SKM-1 (cell line): Measurements from ENCODE around the gene MAP3K1.

Experiments
- DNase-seq: peaks from one replicate; lab custom pipeline; 2025; ENCODE audit not compliant: unreplicated experiment; lab: John Stamatoyannopoulos, UW

MAP3K1 gene

DNA sequence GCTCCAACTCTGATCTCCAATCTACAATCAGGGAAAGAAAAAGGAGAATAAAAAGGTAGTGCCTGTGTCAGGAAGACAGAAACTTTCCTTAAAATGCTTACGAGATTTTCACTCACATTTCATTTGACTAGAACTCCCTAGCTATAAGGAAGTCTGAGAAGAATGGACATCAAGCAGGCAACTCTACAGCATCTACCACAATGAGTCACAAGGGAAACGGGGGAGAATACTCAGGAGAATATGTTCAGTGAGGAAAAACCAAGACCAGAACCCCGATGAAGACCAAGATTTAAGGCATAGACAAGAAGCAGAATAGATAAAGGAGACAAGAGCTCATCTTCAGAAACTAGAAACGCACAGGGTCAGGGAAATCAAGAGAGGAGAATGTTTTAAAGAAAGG lies 85.0 kb downstream of the MAP3K1 start:
- DNase-seq, result no peak

DNA sequence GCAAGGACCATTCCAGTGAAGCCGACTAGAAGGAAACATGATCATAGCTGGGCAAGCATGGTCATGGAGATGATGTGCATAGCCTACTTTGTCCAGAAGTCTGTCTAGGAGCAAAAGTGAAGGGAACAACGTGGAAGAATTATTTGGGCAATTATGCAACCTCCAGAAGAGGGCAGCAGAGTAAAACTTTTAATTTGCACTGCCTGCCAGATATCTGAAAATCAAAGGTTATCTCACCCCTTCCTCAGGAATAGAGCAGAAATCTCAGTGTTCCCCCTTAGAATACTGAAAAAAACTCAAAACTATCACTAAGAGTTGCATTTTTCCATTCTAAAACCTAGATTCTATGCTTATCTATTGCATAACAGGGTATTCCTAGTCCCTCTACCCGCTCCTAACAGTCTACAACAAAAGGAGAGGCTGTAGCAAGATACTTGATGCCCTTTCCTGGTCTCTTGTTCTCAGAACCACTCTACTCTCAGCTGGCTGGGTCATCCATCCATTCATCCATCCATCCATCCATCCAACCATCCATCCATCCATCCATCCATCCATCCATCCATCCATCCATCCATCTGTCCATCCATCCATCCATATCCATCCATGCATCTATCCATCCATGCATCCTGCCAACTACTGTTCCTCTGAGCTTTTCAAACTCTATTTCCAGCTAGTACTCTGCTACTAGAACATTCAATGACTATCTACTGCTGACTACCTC lies 85.7 kb downstream of the MAP3K1 start:
- peak; percentile 41 for DNase-seq

DNA sequence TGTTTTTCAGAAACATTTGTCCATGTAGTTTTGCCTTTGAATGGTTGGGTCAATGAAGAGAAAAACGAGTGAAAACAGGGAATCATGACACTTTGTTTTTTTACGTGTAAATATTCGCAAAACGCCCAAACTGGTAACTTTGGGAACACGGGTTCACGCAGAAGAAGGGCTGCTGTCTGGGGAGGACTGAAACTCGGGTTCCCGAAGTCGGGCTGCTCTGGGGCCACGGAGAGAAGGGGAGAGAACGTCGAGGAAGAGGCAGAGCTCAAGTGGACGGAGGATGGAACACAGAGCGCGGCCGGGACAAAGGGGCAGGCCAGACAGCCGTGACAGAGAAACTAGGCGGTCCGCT lies 93.6 kb downstream of the MAP3K1 start:
- DNase-seq, result peak; percentile 36

DNA sequence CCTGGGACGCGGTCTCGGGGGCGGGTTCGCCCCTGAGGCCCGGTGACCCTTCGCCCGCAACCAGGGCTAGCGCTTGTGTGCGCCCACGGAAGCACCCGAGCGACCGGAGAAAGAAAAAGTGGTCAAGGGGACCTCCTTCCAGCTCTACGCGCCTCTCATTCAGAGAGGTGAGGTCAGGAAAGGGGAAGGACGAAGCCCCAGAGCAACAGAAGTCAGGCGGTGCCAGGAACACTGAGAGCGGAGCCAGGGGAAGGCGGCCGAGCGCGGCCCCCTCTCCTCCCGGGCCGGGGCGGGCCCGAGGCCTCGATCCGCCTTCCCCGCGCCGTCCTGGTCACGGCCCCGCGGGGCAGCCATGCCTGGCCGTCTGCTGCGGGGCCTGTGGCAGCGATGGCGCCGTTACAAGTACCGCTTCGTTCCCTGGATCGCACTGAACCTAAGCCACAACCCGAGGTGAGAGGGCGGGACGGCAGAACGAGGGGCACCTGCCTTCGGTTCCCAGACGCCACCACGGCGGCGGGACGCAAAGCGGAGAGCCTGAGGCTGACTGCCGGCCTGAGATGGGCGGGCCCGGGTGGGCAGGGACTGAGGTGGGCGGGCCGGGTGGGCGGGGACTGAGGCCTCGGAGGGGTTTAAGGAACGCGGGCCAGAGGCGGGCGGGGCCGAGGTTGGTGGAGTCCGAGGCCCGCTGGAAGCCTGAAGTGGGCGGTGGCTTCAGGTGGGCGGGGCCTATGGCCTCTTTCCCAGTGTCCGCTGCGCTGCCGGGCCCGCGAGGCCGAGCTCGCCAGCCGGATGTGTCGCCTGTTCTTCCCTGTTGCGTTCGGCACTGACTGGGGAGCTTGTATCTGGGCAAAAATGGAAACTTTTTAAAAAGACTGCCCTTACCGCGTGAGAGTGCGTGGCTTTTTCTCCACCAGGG lies 94.2 kb downstream of the MAP3K1 start, which contains the start of gene SETD9:
TSS of gene SETD9 (plus strand) at position 303 of the 916 bp plus-strand sequence. CDS start at position 353, 50 bp downstream.
- DNase-seq, result peak; percentile 88

DNA sequence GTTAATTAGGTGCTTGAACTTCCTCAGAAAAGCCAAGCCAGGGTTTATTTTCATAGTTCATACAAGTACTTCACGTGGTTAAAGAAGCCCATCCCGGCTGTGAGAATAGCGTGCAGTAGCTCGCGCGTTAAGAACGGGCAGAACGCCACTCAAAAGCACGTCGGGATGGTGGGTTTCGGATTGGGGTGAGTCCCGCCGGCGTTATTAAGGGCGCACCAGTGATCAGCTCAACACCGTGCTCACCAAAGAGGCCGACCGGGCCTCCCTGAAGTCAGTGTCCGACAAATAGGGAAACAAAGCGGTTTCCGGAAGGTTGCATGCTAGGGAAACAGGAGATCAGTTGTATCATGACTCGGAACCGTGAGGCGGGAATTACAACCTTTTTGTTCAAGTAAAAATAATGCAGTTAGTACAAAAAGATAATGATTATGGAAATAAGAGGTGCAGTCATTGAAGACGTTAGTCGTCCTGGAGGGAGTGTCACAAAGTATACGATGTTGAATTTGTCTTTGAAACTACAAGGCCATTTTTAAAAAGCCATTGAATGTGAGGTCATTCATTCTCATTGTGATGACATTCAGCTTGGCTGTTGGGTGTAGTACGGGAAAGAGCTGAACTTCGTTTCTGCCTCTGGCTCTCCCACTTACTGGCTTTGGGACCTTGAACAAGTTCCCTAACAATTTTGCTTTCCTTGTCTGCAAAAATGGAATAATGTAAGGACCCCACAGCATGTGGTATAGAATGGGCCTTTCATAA lies 95.0 kb downstream of the MAP3K1 start:
- peak; percentile 59 for DNase-seq

DNA sequence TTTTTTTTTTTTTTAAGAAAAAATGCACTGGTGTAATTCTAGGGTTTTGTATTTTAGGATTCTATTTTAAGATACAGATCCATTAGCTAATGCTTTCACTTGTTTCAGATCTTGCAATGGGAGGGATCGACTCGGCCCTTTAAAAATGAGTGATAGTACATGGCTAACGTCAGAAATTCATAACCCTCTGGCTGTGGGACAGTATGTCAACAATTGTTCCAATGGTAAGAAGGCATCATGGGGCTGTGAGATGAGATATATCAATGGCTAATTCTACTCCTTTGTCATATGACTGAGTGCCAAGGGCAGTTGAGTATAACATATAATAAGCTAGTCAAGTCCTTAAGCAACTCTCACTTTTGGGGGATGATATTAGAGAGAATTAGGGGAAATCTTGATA lies 98.4 kb downstream of the MAP3K1 start:
- no peak for DNase-seq

DNA sequence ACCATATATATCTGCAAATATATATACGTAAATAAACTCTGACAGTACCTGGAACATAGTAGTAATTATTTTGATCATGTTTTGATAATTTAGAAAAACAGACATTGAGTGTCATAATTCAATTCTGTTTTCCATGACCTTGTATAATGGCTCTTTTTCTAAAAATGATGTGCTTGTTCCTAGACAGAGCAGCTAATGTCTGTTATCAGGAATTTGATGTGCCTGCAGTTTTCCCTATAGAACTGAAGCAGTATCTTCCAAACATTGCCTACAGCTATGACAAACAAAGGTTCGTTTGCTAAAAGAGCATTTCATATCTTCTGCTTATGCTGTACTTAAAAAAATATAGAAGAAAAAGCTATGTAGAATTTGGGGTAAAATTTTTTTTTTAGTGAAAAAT lies 99.3 kb downstream of the MAP3K1 start:
- no peak for DNase-seq

DNA sequence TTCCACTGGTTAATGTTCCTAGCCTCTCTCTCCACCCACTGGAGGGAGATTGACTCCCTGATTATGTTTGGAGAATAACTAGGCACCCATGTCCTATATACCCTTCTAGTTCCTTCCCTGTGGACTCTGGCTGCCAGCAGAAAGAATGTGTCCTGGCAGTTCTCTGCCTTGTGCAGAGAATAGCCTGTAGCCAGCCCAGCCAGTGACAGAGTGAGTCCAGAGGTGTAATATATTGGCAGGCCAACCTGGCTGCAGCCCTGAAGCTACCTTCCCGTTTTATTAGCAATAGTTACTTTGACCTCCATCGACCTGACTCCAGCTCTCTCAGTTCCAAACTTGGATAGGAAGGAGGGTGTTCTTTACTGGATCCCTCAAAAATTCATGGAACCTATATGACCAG lies 102.2 kb downstream of the MAP3K1 start:
- DNase-seq, result no peak

DNA sequence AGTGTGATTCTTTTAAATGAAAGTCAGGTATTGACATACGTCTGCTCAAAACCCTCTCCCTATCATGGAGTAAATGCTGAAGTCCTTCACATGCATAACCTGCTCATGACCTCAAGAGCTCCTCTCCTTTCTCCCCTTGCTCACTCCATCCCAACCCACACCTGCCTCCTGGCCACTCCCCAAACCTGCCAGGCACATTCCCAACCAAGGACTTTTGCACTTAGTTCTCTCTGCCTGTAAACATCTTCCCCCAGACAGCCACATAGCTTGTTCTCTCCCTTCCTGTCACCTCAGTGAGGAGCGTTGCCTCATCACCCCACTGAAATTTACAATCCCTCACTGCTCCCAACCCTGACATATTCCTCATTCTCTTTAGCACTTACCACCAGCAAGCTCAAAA lies 102.7 kb downstream of the MAP3K1 start:
- no peak for DNase-seq

DNA sequence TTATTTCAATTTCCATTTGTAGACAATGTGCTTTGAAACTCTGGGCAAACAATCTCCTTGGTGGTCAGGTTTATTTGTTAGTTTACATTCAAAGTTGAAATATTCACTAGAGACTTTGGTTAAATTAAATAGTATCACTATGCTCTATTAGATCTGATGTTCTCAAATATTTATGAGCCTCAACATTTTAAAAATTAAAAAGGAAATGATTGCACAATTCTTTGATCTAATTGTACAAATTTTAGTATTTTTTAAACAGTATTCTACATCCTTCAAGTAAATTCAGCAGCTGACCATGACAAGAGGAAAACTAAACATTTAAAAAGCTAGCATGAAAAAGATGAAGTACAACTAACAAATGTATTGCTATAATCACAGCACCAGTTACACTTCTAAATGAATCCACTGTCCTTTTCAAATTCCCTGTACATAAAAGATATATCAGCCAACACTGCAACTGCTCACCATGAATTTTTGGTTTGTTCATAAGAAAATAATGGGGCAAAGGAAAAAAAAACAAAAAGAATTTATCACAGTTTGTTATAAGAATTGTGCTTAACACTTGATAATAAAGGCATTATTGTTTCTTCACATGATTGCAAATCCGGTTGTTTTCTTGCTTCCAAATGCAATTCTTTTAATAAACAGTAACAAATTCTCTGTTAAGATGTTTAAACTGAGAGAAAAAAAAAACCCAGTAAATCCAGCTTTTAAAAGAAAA lies 104.8 kb downstream of the MAP3K1 start:
- DNase-seq, result no peak

DNA sequence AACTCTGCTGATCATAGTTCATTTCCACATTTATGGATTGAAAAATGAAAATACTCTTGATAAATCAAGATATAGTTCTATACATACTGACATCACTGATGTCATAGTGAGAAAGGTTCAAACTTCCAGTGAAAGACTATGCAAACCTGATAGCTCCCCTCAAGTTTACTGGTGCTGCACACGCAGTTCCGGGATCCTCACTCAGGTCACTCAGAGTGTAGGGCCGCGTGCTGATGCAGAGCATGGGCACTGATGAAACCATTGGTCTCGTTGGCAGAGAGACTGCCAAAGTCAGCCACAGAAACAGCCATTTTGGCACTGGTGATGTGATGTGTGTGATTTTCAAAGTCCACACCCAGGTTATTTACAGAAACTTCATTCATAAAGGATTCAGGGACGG lies 107.6 kb downstream of the MAP3K1 start:
- no peak for DNase-seq

DNA sequence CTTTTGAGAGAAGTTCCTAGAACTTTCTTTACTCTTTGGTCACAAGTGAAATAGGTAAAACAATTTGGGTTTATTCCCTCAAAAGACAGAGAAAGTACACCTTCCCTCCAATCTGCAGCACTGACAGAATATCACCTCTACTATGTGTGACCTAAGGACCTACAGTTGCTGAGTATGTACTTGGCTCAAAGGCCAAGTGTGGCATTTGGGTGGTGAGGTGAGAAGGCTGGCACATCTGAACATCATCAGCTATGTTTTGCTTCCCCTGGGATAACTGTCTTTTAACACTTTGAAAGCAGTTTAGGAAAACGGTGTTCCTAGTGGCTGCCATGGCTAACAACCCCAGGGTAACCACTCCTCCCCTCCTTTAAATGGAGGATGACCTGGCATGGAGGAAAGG lies 119.0 kb downstream of the MAP3K1 start:
- DNase-seq, result no peak

DNA sequence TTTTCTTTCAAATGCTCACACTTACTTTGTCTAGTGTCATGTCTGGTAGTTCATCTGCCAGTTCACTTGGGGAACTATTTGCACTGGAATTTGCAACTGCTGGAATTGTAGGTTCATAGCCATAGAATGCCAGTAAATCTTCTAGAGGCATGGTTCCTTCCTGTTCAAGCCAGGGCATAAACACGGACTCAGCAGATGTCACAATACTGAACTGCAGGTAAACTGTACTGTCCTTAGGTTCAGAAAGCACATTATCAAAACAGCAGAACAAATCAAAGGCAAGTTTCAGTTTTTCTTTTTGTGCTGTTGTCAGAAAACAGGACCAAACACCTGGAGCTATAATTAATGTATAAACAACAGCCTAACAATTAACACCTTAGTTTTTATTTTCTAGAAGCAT lies 123.5 kb downstream of the MAP3K1 start:
- DNase-seq, result no peak

DNA sequence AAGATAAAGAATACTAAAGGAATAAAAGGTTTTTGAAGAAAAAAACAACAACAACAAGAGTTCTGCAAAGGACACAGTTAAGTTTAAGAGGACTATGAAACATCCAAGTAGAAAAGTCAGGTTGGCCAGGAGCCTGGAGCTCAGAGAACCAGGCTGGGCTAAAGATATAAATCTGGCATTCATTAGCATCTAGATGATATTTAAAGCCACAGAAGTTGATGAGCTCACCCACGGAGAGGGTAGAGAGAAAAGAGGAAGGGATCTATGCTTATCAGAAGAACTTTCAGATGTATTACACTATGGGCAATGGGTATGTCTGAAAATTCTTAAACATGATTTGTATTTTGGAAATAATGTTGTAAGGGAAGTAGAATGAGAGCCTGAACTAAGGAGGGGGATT lies 126.6 kb downstream of the MAP3K1 start:
- DNase-seq, result no peak
